ENCODE measurements around the gene SEL1L.
A peak's percentile ranks its signal among the peaks of the same experiment; 100 is the strongest.
"Not testable (repeated sequence)": the region's sequence is repeated elsewhere in the genome, so short reads cannot be mapped to it uniquely, and the experiment has no call there.

SEL1L gene

GRCh38 chr14:81447021-81447764, 86.5 kb downstream of the SEL1L start:
- no peak for DNase-seq (ENCODE audit: low spot score)

- DNase-seq (ENCODE audit: low spot score) = no peak
These were observed 87.2 kb downstream of the SEL1L start for GRCh38 chr14:81446279-81447007.

DNA sequence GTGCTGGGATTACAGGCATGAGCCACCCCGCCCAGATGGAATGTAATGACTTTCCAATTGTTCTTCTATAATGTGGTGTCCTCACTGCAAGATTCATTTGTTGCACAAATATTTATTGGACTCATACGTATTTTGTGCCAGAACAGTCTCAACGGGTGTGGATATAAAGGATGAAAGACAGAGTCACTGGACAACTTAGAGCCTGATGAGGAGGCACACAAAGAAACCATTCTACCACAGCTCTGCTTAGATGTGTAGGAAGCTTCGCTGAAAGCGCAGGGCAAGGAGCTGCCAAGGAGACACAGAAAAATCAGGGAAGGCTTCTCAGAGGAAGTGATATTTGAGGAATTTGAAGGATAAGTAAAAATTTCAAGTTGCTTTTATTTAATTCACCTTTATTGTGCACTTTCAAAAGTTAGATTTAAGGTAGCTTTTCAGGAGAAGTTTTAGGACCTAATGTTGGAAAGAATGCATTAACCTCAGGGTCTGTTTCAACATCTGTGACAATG, 92.0 kb downstream of the SEL1L start:
- no peak for DNase-seq (ENCODE audit: low spot score)

- DNase-seq (ENCODE audit: low spot score) = no peak
These were observed 93.6 kb downstream of the SEL1L start for GRCh38 chr14:81440041-81440440.

- no peak for DNase-seq (ENCODE audit: low spot score)
These were observed 96.4 kb downstream of the SEL1L start for GRCh38 chr14:81437244-81437643.

DNA sequence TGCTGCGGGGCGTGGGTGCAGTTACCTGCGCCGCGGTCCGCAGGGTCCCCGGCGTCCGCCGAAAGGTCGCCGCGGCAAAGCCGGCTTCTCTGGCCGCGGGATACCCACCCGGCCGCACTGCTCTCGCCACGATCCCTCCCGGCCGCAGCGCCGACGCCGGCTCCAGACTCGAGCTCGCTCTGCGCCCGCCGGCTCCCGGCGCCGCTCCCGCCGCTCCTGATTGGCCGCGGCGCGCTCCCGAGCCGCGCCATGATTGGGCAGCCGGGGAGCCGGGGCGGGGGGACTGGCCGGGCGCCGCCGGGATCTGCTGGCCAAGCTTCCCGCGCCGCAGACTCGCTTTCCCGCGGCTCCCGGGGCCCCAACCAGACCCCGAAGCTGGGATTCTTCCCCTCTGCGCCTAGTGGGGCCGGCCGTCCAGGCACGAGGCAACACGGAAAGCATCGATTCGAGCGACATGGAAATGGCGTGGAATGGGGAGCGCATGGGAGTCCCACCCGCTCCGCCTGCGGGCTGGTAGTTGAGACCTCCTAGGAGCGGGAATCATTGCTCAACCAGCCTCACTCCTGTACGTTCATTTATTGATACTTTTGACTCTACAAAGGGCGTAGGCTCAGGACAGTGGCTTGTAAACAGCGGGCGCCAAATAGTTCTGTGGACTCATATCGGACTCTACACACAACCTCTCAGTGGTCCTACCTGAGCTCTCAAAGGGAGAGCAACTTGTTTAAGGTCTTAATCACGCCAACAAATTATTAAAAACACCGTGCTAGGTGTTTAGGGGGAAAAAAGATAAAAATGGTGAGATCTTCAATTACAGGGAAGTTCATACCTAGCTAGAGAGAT, 97.1 kb downstream of the SEL1L start:
- peak; percentile 78 for DNase-seq (ENCODE audit: low spot score)

DNA sequence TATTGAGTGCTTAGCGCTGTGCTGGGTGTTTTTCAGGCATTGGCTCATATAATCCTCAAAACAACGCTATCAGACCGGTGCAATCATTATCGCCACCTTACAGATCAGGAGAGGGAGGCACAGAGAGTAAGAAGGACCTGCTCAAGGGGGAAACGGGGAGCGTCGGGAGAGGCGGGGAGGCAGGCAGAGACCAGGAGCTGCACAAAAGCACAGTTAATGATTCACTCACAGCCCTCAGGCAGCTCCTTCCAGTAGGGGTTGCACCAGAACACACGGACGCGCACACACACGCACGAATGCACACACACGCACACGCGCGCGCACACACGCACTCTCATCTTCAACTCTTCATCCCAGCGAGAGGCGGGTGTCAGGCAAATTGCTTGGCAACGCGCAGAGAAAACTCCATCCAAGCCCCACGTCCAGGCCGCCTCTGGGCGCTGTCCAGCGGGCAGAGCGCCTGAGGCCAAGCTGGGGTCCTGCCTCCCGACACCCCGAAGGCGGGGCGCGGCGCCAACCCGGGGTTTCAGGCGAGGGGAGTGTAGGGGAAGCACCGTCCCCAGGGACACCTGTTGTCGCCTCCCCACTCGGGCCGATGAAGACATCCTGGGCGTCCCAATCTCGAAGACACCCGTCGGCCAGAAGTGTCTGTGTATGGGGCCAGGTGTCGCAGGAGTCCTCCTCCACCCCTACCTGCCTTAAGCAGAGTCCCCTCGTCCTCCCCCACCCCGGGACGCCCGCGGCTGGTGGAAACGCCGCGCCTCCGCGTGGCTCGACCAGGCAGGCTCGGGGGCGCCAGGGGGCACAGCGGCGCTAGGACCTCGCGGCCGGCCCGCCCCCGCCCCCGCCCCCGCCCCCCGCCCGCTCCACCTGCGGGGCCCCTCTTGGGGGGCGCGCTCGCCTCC, 98.0 kb downstream of the SEL1L start:
- peak; percentile 55 for DNase-seq (ENCODE audit: low spot score)

DNA sequence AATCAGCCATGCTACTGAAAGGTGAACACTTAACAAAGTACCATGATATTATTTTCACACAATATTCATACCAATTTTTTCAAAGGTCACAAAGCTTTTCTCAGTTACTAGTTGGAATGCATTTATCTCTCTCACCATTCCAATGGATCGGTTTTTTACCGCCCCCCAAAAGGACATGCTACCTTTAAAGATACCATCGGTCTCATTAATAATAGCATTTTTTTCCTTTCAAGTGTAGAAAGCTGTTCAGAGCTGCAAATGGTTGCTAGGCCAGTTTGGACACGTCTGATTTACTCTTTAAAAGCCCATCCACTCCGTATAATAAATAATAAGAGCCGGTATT, 98.6 kb downstream of the SEL1L start:
- DNase-seq (ENCODE audit: low spot score) = no peak

DNA sequence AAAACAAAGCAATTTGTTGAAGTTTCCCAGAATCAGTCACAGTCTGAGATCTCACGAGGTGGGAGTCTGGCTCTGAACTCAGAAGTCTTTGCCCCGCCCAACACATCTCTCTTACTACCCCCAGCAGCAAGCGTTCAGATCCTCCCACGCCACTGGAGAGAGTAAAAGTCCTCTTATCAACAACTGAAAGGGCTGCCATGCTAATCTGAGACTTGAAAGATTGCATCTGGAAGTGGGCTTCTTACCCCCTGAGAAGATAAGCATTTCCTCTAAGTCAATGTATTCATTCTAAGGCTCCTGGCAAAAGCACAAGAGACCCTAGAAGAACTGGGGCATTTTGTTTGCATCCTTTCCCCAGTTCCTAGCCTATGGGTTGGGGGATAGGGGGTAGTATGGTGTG, 99.4 kb downstream of the SEL1L start:
- no peak for DNase-seq (ENCODE audit: low spot score)

DNA sequence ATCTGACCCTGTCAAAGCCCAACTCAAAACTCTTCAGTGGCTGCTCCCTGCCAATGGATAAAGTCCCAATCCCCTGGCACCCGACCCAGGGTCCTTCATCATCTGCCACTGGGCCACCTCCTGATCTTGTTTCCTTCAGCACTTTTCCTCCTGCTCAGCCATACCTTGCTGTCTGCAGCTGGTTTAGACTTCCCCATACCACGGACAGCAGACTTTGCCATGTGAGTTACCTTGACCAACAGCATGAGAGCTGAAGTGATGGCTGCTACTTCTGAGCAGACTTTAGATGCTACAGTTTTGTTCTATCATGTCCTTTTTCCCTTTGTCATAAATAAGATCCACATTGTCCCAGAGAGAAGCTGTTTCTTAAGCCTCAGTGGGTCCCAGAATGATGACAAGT, 100.3 kb downstream of the SEL1L start:
- no peak for DNase-seq (ENCODE audit: low spot score)

GRCh38 chr14:81432219-81432661, 101.4 kb downstream of the SEL1L start:
- DNase-seq (ENCODE audit: low spot score) = no peak

- DNase-seq (ENCODE audit: low spot score) = no peak
These were observed 103.4 kb downstream of the SEL1L start for GRCh38 chr14:81430235-81430634.

DNA sequence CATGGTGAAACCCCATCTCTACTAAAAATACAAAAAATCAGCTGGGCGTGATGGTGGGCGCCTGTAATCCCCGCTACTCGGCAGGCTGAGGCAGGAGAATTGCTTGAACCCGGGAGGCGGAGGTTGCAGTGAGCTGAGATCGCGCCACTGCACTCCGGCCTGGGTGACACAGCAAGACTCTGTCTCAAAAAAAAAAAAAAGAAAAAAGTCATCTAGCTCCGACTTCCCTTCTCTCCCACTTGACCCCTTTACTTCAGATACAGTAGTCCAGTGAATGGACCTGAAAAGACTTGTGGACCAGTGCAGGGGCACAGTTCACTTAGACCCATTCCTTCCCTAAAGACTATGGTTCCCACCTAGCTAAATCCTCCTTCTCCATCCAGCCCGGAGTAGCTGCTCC, 103.9 kb downstream of the SEL1L start:
- not testable (repeated sequence) for DNase-seq (ENCODE audit: low spot score)

DNA sequence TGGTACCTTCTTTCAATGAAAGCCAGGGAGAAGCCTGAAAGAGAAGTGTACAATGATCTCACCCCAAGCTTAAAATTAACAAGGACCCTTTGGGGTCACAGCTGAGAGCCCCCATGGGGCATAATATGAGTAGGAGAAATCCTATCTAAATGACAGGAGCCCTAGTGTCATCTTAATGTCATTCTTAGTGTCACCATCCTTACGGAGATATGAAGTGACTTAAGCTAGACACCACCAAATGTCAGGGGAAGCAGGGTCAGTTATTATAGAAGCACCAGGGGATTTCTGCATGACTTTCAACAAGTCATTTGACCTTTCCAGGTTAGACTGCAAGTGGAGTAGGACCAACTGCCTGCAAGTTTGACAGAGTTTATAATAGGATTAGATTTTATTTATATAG, 104.6 kb downstream of the SEL1L start:
- no peak for DNase-seq (ENCODE audit: low spot score)

DNA sequence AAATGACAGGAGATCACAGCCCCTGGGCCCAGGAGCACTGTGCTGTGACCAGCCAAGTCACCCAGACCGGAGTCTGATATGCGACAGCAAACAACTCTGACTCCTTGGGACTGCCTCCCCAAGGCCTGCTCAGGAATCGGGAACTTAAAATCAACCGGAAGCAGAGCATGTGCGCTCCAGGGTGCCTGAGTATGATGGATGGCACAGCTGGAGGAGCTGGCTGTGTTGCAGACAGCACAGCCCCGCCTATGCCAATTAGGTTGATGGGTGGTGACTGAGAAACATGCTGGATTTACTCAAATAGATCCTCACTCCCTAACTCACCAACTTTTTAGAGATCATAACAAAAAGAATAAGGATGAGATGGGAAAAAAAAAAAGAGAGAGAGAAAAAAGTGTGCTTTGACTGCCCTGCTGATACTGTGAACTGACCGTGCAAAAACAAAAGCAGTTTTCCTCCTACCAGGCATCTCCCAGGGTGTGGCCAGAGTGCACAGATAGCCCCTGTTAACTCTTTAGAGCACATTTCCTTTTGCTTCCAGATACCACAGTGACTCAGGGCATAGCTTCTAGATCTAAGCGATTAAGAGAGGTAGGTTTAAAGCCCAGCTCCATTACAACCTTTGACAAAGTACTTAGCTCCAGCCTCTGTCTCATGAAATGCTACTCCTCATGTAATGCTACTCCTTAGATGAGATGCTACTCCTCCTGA, 106.2 kb downstream of the SEL1L start:
- no peak for DNase-seq (ENCODE audit: low spot score)

DNA sequence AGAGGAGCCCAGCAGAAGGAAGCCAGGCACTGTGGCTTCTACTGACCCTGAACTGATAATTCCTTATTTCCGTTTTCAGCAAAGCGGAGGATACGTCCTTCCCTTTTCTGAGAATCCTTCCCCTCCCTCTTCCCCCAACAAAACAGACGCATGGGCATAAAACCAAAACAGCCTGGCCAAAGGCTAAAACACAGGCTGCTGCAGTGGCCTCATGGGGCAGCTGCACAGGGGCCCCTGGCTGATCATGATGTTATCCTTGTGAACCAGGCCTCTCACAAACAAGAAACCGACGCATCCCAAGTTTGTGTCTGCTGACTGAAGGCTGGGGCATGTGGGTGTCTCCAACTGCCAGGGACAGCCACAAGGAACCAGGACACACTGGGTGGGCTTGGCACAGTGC, 110.1 kb downstream of the SEL1L start:
- DNase-seq (ENCODE audit: low spot score) = no peak
